IMR-90 (cell line): ENCODE results near the gene SNTG2. TPM values are rescaled to one million over a fixed set of nuclear protein-coding genes. Genes with fewer than 3 reads are reported as not detected.

ENCODE experiments used
- ATAC-seq: fragments of 200-7000 bp; cut with Tn5 transposase; 2 replicates; pipeline ENCODE4 v1.9.1; 2020; ENCODE audit warnings: low read depth, mild to moderate bottlenecking, moderate library complexity
- BruUV-seq: library from RNA; stranded (reverse); fragments of 400-500 nt; replicated peaks from 2 replicates; lab custom pipeline; 2021; lab: Mats Ljungman, UMichigan
- CTCF ChIA-PET: fragments of 300-600 bp; formaldehyde crosslinking; extraction: SDS; loops from one replicate; lab custom pipeline; 2021; ENCODE audit warnings: antibody characterized with exemption; lab: Yijun Ruan, JAX
- POLR2A ChIA-PET: fragments of 300-600 bp; sonication (Branson Sonifier 250); formaldehyde crosslinking; loops from one replicate; lab custom pipeline; 2022; ENCODE audit warnings: antibody characterized with exemption; ENCODE audit not compliant: unreplicated experiment; lab: Charles Lee
- DNase-seq: peaks from one replicate; pipeline ENCODE4 v3.0.0; 2013
- H2AFZ ChIP-seq: replicated peaks from 2 replicates; pipeline ENCODE3; 2013; ENCODE audit warnings: low read length, mild to moderate bottlenecking; ENCODE audit not compliant: poor library complexity
- H2AK5ac ChIP-seq: 2 replicates; pipeline ENCODE4 v1.6.1; 2013; ENCODE audit warnings: low read depth, low read length, inconsistent platforms
- H2AK9ac ChIP-seq: replicated peaks from 2 replicates; pipeline ENCODE3; 2013; ENCODE audit warnings: mild to moderate bottlenecking, low read depth, low read length, moderate library complexity; ENCODE audit not compliant: poor library complexity
- H2BK120ac ChIP-seq: 2 replicates; pipeline ENCODE4 v1.6.1; 2013; ENCODE audit warnings: low read depth, low read length, inconsistent platforms
- H2BK15ac ChIP-seq: 3 replicates; pipeline ENCODE4 v1.6.1; 2013; ENCODE audit warnings: low read depth, low read length, inconsistent platforms
- H2BK20ac ChIP-seq: 2 replicates; pipeline ENCODE4 v1.6.1; 2013; ENCODE audit warnings: low read depth, mild to moderate bottlenecking, inconsistent platforms, low read length, moderate library complexity
- H2BK5ac ChIP-seq: 2 replicates; pipeline ENCODE4 v1.6.1; 2013; ENCODE audit warnings: mild to moderate bottlenecking, low read depth, low read length, inconsistent platforms; ENCODE audit not compliant: poor library complexity, severe bottlenecking
- H3K14ac ChIP-seq: replicated peaks from 2 replicates; pipeline ENCODE4 v1.6.1; 2013; ENCODE audit warnings: low read depth, low read length, inconsistent platforms
- H3K18ac ChIP-seq: 2 replicates; pipeline ENCODE4 v1.6.1; 2013; ENCODE audit warnings: low read depth, low read length, control low read depth
- H3K23ac ChIP-seq: 2 replicates; pipeline ENCODE4 v1.6.1; 2013; ENCODE audit warnings: low read depth, low read length, inconsistent platforms
- H3K27ac ChIP-seq: 2 replicates; pipeline ENCODE4 v1.5.1; 2013; ENCODE audit warnings: mild to moderate bottlenecking, control low read depth, low read length; ENCODE audit not compliant: insufficient read depth
- H3K27me3 ChIP-seq: 2 replicates; pipeline ENCODE4 v1.6.1; 2013; ENCODE audit warnings: low read length; ENCODE audit not compliant: control insufficient read depth, insufficient read depth
- H3K36me3 ChIP-seq: 2 replicates; pipeline ENCODE4 v1.6.1; 2013; ENCODE audit warnings: low read length, mixed read lengths; ENCODE audit not compliant: control insufficient read depth, insufficient read depth
- H3K4ac ChIP-seq: 2 replicates; pipeline ENCODE4 v1.6.1; 2013; ENCODE audit warnings: low read depth, low read length, inconsistent platforms
- H3K4me1 ChIP-seq: 2 replicates; pipeline ENCODE4 v1.6.1; 2013; ENCODE audit warnings: low read length, mixed read lengths; ENCODE audit not compliant: control insufficient read depth, insufficient read depth
- H3K4me2 ChIP-seq: 2 replicates; pipeline ENCODE4 v1.6.1; 2013; ENCODE audit warnings: low read depth, mild to moderate bottlenecking, control low read depth, low read length, moderate library complexity
- H3K4me3 ChIP-seq: 2 replicates; pipeline ENCODE4 v1.5.1; 2013; ENCODE audit warnings: low read depth, mild to moderate bottlenecking, control low read depth, low read length, moderate library complexity; ENCODE audit not compliant: insufficient read depth
- H3K56ac ChIP-seq: 2 replicates; pipeline ENCODE4 v1.6.1; 2013; ENCODE audit warnings: low read length, inconsistent platforms; ENCODE audit not compliant: insufficient read depth; ENCODE audit errors: extremely low read depth
- H3K79me1 ChIP-seq, 2 experiments: 2 replicates each; pipeline ENCODE4 v1.6.1; 2013; ENCODE audit warnings: low read length in 2 of 2, inconsistent platforms in 1 of 2, low read depth in 1 of 2
- H3K9ac ChIP-seq: 2 replicates; pipeline ENCODE4 v1.6.1; 2013; ENCODE audit warnings: low read depth, low read length, control low read depth
- H3K9me1 ChIP-seq: 2 replicates; pipeline ENCODE4 v1.6.1; 2013; ENCODE audit warnings: low read length, inconsistent platforms; ENCODE audit not compliant: insufficient read depth
- H3K9me3 ChIP-seq: 2 replicates; pipeline ENCODE4 v1.6.1; 2013; ENCODE audit warnings: low read length; ENCODE audit not compliant: control insufficient read depth, insufficient read depth
- H4K20me1 ChIP-seq: 2 replicates; pipeline ENCODE4 v1.6.1; 2013; ENCODE audit warnings: low read length, inconsistent platforms; ENCODE audit not compliant: insufficient read depth
- H4K5ac ChIP-seq: 2 replicates; pipeline ENCODE4 v1.6.1; 2013; ENCODE audit warnings: mild to moderate bottlenecking, low read depth, low read length, control low read depth
- H4K8ac ChIP-seq, 2 experiments: 2 replicates each; pipeline ENCODE4 v1.6.1; 2013; ENCODE audit warnings: low read depth in 2 of 2, low read length in 2 of 2, control low read depth in 1 of 2, inconsistent platforms in 1 of 2
- H4K91ac ChIP-seq: 2 replicates; pipeline ENCODE4 v1.6.1; 2013; ENCODE audit warnings: low read depth, low read length, inconsistent platforms; ENCODE audit not compliant: insufficient read depth
- BHLHE40 ChIP-seq: fragments of 150-350 bp; IDR thresholded peaks from 2 replicates; pipeline ENCODE4 v1.6.1; 2016; ENCODE audit warnings: mild to moderate bottlenecking, low read depth, low read length
- CEBPB ChIP-seq: IDR thresholded peaks from 2 replicates; pipeline ENCODE4 v1.6.1; 2012; ENCODE audit warnings: low read depth, low read length, improper control_type of control experiment
- CHD1 ChIP-seq: IDR thresholded peaks from 2 replicates; pipeline ENCODE4 v1.6.1; 2012; ENCODE audit warnings: low read depth, low read length, improper control_type of control experiment
- CTCF ChIP-seq: conservative IDR thresholded peaks from 2 replicates; pipeline ENCODE4 v1.5.1; 2012; ENCODE audit warnings: mild to moderate bottlenecking, low read depth, low read length, improper control_type of control experiment
- ELK1 ChIP-seq: fragments of 150-350 bp; IDR thresholded peaks from 2 replicates; pipeline ENCODE4 v1.6.1; 2016; ENCODE audit warnings: low read depth, mild to moderate bottlenecking, low read length, moderate library complexity, borderline replicate concordance
- FOS ChIP-seq: fragments of 150-350 bp; IDR thresholded peaks from 2 replicates; pipeline ENCODE4 v1.6.1; 2016; ENCODE audit warnings: low read depth, low read length
- MAFK ChIP-seq: IDR thresholded peaks from 2 replicates; pipeline ENCODE4 v1.6.1; 2012; ENCODE audit warnings: low read depth, low read length, improper control_type of control experiment
- MAZ ChIP-seq: IDR thresholded peaks from 2 replicates; pipeline ENCODE4 v1.6.1; 2012; ENCODE audit warnings: low read depth, mild to moderate bottlenecking, low read length, improper control_type of control experiment, moderate library complexity, borderline replicate concordance
- MXI1 ChIP-seq: IDR thresholded peaks from 2 replicates; pipeline ENCODE4 v1.6.1; 2012; ENCODE audit warnings: low read depth, mild to moderate bottlenecking, low read length, moderate library complexity, borderline replicate concordance
- NFE2L2 ChIP-seq: fragments of 150-350 bp; IDR thresholded peaks from 2 replicates; pipeline ENCODE4 v1.6.1; 2016; ENCODE audit warnings: low read depth, mild to moderate bottlenecking, low read length
- POLR2A ChIP-seq: IDR thresholded peaks from 2 replicates; pipeline ENCODE4 v1.6.1; 2012; ENCODE audit warnings: mild to moderate bottlenecking, low read depth, low read length
- RAD21 ChIP-seq: IDR thresholded peaks from 2 replicates; pipeline ENCODE4 v1.6.1; 2012; ENCODE audit warnings: low read length, improper control_type of control experiment
- RCOR1 ChIP-seq: IDR thresholded peaks from 2 replicates; pipeline ENCODE4 v1.6.1; 2012; ENCODE audit warnings: mild to moderate bottlenecking, low read length, improper control_type of control experiment; ENCODE audit not compliant: insufficient replicate concordance
- RFX5 ChIP-seq: IDR thresholded peaks from 2 replicates; pipeline ENCODE4 v1.8.0; 2012; ENCODE audit warnings: low read depth, mild to moderate bottlenecking, low read length, moderate library complexity
- SMC3 ChIP-seq: fragments of 150-350 bp; IDR thresholded peaks from 2 replicates; pipeline ENCODE4 v1.6.1; 2016; ENCODE audit warnings: low read depth, mild to moderate bottlenecking, antibody characterized with exemption, low read length, moderate library complexity
- USF2 ChIP-seq: fragments of 150-350 bp; IDR thresholded peaks from 2 replicates; pipeline ENCODE4 v1.6.1; 2017; ENCODE audit warnings: mild to moderate bottlenecking, antibody characterized with exemption, low read length, low read depth
- WGBS, 2 experiments: methylation state at CpG; one replicate each; pipeline versions ENCODE4 v1.1.5 to v1.1.7; 2013; ENCODE audit warnings: missing lambda C conversion rate in 2 of 2; ENCODE audit not compliant: insufficient read length in 1 of 2; ENCODE audit errors: extremely low coverage in 2 of 2; 5-methylcytosine and 5-hydroxymethylcytosine counted together
- dilution Hi-C: fragments of 300-500 bp; cut with HindIII; formaldehyde crosslinking; loops from one replicate; pipeline ENCODE4 v1.14.3; 2018; ENCODE audit warnings: low sequenced_read_pairs; ENCODE audit not compliant: unreplicated experiment
- in situ Hi-C: fragments of 300-500 bp; cut with MboI; formaldehyde crosslinking; loops from 3 replicates; pipeline ENCODE4 v1.14.3; 2019; ENCODE audit warnings: low sequenced_read_pairs, inconsistent platforms, mixed read lengths
- intact Hi-C: fragments of 100-400 bp; cut with micrococcal nuclease; formaldehyde crosslinking; loops from 2 replicates; pipeline ENCODE4 v1.10.0; 2022
- polyA plus RNA-seq, 3 experiments: library from polyadenylated mRNA; depleted of rRNA; stranded (reverse); fragments of >200 nt; gene quantifications; 2 replicates each; pipeline ENCODE4 v1.2.3, GENCODE V29; 2012; ENCODE audit warnings: low replicate concordance in 1 of 3
- total RNA-seq: library from RNA; depleted of rRNA; stranded (reverse); fragments of >200 nt; gene quantifications from 2 replicates; pipeline ENCODE4 v1.2.3, GENCODE V29; 2012

SNTG2 gene
- total and polyA plus RNA-seq, 2 of the 4 experiments (the other 2 are of a cell fraction), result under 0.01 to 0.17 TPM

- Histone ChIP-seq H2BK5ac (no peak overlapping the region), H3K23ac (no peak overlapping the region), H3K9ac (no peak overlapping the region), H2BK20ac (no peak overlapping the region), H2AFZ (no peak overlapping the region), H4K8ac (no peak overlapping the region), H3K36me3 (no peaks in the 10 kb centered on the region), H4K5ac (no peak overlapping the region), H3K27me3 (no peaks in the 10 kb centered on the region), H2AK5ac (no peak overlapping the region), H3K4me2 (no peak overlapping the region), H4K20me1 (no peaks in the 10 kb centered on the region), H3K27ac (no peak overlapping the region), H3K4ac (no peak overlapping the region), H4K91ac (no peak overlapping the region), H3K14ac (no peak overlapping the region), H3K18ac (no peak overlapping the region), H3K4me3 (no peak overlapping the region), H3K79me1 (no peaks in the 10 kb centered on the region), H2BK15ac (no peak overlapping the region), H3K9me1 (no peaks in the 10 kb centered on the region), H3K4me1 (no peaks in the 10 kb centered on the region), H3K56ac (no peak overlapping the region), H3K9me3 (peaks cover 4% of the 10 kb centered on the region; the same call in 1 of the 2 replicates), H2AK9ac (no peak overlapping the region), H2BK120ac (no peak overlapping the region)
- no peak for DNase-seq
- CTCF ChIA-PET, result interaction anchor here (0.7 kb wide), 1 partner anchor 20 kb away, joined by 3 read pairs; no protein-coding TSS in a partner anchor
- no TSS peak for BruUV-seq
- intact Hi-C loops (no loop called here), in situ Hi-C loops (no loop called here), dilution Hi-C loops (no loop called here)
- WGBS, 2 experiments, result no CpG with 5 or more reads among the region's 2 CpGs
- no peak for TF ChIP-seq USF2
- no peak for TF ChIP-seq CEBPB
- TF ChIP-seq POLR2A, result no peak
- no peak for TF ChIP-seq NFE2L2
- TF ChIP-seq MAZ, result no peak
- TF ChIP-seq CTCF, result no peak
- no peak for TF ChIP-seq SMC3
- TF ChIP-seq RAD21, result no peak
- no peak for TF ChIP-seq FOS
- no peak for TF ChIP-seq RCOR1
- no peak for TF ChIP-seq MAFK
- TF ChIP-seq CHD1, result no peak
- TF ChIP-seq BHLHE40, result no peak
- no peak for TF ChIP-seq MXI1
- no peak for TF ChIP-seq ELK1
- TF ChIP-seq RFX5, result no peak
- ATAC-seq, result no peak
- POLR2A ChIA-PET, result no interaction called here
Measured at GRCh38 chr2:974502-974901, 23.9 kb downstream of the SNTG2 start.
